DMS 273 treated with DMSO at 0.1 percent for 48 hours (cell line): ENCODE measurements around the gene RAB11FIP4.
"Not testable (repeated sequence)": the region's sequence is repeated elsewhere in the genome, so short reads cannot be mapped to it uniquely, and the experiment has no call there.

Source experiments
- DNase-seq: peaks from one replicate; lab custom pipeline; 2025; lab: John Stamatoyannopoulos, UW

RAB11FIP4 gene

GRCh38 chr17:31433811-31434726, 42.6 kb downstream of the RAB11FIP4 start:
- DNase-seq, result no peak

DNA sequence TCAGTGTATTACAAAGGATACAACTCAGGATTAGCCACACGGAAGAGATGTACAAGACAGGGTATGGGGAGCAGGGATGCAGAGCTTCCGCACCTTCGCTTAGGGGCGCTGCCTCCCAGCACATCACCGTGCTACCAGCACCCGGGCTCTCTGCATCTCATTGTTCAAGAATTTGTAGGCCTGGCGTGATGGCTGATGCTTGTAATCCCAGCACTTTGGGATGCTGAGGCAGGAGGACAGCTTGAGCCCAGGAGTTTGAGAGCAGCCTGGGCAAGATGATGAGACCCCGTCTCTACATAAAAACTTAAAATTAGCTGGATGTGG, 43.2 kb downstream of the RAB11FIP4 start:
- DNase-seq, result no peak

DNA sequence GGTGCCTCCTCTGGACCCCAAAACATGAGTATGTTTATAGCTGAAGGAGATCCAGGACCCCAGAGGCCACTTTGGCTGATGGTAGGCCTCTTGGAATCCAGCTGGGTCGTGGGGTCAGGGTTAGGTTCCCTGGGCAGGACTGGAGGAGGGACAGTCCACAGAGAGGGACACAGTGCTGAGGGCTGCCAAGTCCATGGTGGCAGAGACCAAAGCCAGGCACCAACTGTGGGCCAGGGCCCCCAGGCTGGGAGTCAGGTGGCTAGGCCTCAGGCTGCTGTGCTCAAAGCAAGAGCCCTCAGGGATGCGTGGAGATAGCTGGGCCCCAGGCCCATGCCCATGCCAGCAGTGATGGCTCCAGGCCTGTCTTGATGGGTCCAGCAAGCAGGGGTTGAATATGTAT, 44.1 kb downstream of the RAB11FIP4 start:
- no peak for DNase-seq

- no peak for DNase-seq
Observed at GRCh38 chr17:31437720-31438400, 46.4 kb downstream of the RAB11FIP4 start.

- DNase-seq, result no peak
Observed at GRCh38 chr17:31439716-31440115, 48.2 kb downstream of the RAB11FIP4 start.

DNA sequence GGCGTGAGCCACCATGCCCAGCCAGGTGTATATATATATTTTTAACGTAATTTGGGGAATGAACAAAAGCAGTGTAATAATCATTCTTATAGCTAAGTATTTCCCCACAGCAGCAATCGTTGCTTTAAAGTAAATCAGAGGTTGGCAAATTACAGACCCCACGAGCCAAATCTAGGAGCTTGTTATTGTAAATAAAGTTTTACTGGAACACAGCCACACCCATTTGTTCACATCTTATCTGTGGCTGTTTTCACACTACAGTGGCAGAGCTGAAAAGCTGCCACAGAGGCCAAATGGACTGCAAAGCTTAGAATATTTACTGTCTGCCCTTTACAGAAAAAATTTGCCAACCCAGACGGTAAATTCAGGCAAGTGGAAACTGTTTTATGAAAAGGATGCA, 50.8 kb downstream of the RAB11FIP4 start:
- DNase-seq, result no peak

GRCh38 chr17:31442856-31443255, 51.4 kb downstream of the RAB11FIP4 start:
- DNase-seq, result not testable (repeated sequence)

DNA sequence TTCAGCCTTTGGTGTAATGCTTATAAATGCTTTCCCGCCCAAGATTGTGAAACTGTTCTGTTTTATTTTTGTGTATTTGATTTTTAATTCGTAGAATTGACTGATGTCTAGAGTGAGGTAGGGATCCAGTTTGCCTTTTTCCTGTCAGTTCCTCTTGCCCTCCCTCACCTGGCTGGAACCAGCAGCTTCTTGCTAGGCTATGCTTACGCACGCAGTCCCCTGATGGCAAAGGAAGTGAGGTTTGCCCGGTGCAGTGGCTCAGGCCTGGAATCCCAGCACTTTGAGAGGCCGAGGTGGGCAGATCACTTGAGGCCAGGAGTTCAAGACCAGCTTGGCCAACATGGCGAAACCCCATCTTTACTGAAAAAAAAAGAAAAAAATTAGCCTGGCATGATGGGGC, 51.9 kb downstream of the RAB11FIP4 start:
- DNase-seq, result no peak

DNA sequence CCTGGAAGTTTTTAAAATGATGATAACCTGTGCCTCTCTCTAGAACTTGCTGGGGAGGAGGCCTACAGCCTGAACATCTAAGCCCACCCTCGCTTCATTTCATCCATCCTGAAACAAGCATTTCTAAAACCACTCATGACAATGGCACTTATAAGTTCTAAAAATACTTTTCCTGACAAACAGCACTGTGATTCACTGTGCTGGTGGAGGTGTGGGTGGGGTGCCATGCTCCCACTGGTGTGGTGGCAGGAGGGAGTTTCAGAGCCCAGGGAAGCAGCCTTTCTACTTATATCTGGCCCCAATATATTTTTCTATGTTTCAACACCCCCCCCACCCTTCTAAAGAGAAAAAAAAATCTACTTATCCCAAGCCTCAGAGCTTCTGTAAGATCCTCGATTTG, 52.6 kb downstream of the RAB11FIP4 start:
- DNase-seq, result no peak

DNA sequence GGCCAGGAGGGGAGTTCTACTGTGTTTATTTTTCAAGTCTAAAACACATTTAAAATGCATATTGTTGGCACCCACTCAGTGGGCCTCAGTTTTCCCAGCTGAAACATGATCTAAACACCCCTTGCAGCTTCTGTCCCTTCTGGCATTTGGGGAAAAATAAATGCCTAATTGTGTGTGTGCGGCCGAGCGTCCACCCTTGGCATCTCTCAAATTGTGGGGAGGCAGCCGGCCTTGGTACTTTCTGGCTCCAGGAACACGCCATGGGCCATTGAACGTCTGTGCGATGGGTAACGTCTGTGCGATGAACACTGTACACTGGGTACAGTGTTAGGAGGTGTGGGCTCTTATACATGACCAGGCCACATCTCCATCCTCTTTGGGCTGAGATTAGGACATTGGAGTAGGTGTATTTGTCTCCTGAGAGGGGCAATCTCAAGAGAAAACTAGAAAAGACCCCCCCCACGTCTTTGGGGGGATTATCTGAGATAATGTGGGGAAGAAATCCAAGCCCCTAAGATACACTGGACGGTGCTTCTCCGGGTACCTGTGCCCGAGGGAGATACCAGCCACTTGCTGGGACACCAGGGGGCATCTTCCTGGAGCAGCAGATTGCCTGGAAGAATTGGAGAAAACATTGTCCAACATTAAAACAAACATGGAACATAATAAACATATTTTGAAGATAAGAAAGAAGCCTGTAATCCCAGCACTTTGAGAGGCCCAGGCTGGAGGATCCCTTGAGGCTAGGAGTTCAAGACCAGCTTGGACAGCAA, 54.9 kb downstream of the RAB11FIP4 start:
- no peak for DNase-seq

DNA sequence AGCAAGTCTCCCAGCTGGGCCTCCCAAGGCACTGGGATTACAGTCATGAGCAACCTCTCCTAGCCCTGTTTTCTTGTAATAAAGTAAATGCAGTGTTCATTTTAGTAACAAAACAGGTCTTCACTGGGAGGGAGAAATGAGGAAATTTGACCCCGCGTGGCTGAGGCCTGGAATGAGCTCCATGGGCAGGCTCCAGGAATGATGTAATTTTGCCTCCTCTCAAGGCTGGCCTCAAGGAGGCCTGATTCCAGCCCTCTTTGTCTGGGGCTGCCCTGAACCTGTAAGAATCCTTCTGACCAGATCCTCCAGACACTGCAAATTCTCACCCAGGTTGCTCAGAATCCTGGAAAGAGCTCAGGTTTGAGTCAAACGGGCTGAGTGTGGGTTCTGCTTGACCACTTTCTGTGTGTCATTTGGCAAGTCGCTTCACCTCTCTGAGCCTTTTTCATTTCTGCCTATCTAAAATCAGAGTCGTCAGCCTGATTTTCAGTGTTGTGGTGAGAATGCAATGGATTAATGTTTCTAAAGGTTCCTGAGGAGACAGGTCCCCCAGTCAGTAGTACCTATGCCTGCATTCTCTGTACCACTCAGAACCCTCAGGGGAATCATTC, 57.1 kb downstream of the RAB11FIP4 start:
- DNase-seq, result no peak

GRCh38 chr17:31449111-31449510, 57.6 kb downstream of the RAB11FIP4 start:
- DNase-seq, result no peak

- no peak for DNase-seq
Observed at GRCh38 chr17:31449746-31450145, 58.3 kb downstream of the RAB11FIP4 start.

GRCh38 chr17:31452101-31452500, 60.6 kb downstream of the RAB11FIP4 start:
- no peak for DNase-seq

GRCh38 chr17:31452561-31453110, 61.2 kb downstream of the RAB11FIP4 start:
- no peak for DNase-seq

DNA sequence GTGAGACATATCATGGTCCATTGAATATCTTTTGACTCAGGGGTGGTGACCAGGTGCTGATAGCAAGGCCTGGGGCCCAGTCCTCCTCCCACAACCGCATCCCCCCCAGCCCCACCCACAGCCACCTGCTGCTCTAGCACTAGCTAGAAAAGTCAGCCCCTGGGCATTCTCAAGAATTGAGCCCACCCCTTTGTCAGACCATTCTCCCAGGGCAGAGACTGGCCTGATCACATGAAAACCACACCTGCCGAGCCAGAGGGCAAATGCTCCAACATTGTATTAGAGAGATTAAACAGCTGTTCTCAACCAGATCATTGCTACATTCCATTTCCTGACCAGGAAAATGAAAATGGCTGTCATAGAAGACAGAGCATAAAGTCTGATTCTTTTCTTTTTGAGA, 62.4 kb downstream of the RAB11FIP4 start:
- no peak for DNase-seq

- DNase-seq, result no peak
Observed at GRCh38 chr17:31456814-31457213, 65.3 kb downstream of the RAB11FIP4 start.

DNA sequence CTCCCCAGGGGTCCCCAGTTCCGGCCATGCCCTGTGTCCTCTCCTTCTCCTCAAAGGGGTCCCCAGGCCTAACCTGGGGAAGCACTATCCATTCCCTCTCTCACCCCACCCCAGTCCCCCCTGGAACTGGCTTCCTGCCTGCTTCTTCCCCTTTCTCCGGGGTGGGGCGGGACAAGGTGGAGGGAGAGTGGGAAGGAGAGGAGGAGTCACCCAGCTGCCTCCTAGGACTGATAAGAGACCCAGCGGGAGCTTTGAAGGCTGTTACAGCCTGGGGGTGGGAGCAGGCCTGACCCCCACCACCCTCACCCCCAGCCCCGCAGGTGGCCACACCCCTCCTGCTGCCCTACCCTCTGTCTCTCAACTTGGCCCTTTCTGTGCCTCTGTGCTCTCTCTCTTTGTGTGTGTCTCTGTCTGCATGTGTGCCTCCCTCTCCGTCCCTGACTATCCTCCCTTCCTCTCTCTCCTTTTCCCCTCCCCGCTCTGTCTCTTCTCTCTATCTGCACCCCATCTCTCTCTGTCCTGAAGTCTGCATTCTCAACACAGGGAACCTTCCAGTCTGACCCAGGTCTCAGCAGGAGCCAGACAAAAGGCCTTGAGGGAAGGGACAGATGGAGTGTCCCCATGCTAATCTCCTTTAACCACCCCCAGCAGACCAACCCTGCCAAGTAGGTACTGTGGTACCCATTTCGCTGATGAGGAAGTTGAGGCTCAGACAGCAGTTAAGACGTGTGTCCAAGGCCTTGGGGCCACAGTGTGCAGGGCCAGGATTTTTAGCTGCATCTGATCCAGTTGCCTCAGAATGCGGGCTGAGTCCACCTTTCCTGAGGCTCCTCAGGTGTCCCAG, 66.1 kb downstream of the RAB11FIP4 start:
- DNase-seq, result no peak

DNA sequence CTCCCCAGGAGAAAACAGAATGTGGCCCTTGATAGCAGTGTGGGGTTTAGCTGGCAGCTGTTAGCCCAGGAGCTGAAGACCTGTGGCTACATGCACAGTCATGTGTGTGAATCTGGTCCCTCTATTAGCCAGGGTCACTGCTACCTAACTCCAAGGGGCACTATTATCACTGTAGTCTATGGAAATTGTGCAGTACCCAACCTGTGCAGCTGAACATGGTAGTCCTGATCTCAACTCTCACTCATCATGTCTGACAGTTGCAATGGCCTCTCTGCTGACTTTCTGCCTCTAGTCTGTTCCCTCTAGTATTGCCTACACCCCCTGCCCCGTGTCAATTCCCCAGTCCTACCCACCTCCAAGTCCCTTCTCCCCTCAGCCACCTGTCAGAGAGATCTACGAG, 67.4 kb downstream of the RAB11FIP4 start:
- DNase-seq, result no peak

DNA sequence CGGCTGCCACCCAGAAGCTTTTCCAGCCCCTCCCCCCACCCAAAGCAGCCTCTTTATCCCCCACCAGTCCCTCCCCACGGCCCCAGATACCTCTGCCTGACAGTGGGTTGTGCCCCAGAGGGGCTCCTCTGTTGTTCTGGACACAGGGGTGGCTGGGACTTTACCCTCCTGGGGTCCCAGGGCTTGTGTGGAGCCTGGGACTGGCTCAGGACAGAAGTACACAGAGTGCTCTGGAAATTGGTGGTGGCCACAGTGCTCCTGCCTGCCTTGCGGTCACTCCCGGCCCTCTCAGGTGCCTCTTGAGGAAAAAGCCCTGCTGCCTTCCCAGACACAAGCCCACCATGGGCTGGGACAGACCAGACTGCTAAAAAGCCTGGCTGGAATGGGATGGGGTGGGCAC, 68.2 kb downstream of the RAB11FIP4 start:
- DNase-seq, result no peak

DNA sequence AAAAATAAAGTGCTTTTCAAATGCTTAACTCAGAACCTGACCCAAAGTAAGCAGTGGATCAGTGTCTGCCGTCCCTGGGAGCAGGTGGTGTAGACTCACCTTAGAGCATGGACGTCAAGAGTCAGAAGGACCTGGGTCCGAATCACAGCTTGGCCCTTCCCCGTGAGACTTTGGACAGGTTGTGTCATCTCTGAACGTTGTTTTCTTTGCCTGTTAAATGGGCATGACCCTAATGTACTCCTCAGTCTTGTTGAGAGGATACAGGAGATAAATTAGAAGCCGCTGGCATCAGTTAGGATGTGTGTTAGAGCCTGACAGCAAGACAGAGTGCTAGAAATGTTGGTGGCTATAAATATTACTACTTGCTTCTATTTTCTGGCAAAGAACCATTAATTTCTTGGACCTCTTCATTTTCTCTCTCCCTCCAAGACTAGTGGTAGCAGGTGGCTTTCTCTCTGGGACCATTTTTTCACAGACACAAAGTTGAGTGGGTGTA, 68.8 kb downstream of the RAB11FIP4 start:
- DNase-seq, result no peak
